Skin of body (tissue), 2 donors: Measurements from ENCODE around the gene DGAT2L6. TPM values are rescaled to one million over a fixed set of nuclear protein-coding genes. Genes with fewer than 3 reads are reported as not detected.

Experiments
- small RNA-seq: library from RNA; depleted of rRNA; stranded (forward); fragments of <200 nt; gene quantifications from one replicate; pipeline ENCODE3, GENCODE V24; 2014; ENCODE audit warnings: low replicate concordance
- total RNA-seq: library from RNA; depleted of rRNA; stranded (reverse); fragments of >200 nt; gene quantifications from one replicate; pipeline ENCODE4 v1.2.3, GENCODE V29; 2014

DGAT2L6 gene
- total RNA-seq, 1 donor from 2014 or later: 12.4 TPM

Small RNA genes lying within 50 kb of the gene (small RNA-seq; reads per million reads assigned to genes)
- gene RNA5SP507: not detected

Other genes starting within 250 kb of the DGAT2L6 start
- gene AWAT2, start 127.5 kb upstream of the DGAT2L6 start, total RNA-seq: 2.5 TPM
- not detected for gene OTUD6A, start 115.0 kb upstream of the DGAT2L6 start, total RNA-seq
- 59.1 TPM for gene IGBP1, start 44.0 kb upstream of the DGAT2L6 start, total RNA-seq
- 4.7 TPM for gene AWAT1, start 57.2 kb downstream of the DGAT2L6 start, total RNA-seq
- gene P2RY4, start 82.7 kb downstream of the DGAT2L6 start, total RNA-seq: 0.69 TPM
- gene ARR3, start 90.9 kb downstream of the DGAT2L6 start, total RNA-seq: not detected
- gene RAB41, start 104.7 kb downstream of the DGAT2L6 start, total RNA-seq: not detected
- gene PDZD11, start 112.4 kb downstream of the DGAT2L6 start, total RNA-seq: 19.8 TPM
- gene KIF4A, start 112.6 kb downstream of the DGAT2L6 start, total RNA-seq: 5.8 TPM
- 0.30 TPM for gene GDPD2, start 245.8 kb downstream of the DGAT2L6 start, total RNA-seq